ENCODE measurements around the gene CHRDL2.

DNA sequence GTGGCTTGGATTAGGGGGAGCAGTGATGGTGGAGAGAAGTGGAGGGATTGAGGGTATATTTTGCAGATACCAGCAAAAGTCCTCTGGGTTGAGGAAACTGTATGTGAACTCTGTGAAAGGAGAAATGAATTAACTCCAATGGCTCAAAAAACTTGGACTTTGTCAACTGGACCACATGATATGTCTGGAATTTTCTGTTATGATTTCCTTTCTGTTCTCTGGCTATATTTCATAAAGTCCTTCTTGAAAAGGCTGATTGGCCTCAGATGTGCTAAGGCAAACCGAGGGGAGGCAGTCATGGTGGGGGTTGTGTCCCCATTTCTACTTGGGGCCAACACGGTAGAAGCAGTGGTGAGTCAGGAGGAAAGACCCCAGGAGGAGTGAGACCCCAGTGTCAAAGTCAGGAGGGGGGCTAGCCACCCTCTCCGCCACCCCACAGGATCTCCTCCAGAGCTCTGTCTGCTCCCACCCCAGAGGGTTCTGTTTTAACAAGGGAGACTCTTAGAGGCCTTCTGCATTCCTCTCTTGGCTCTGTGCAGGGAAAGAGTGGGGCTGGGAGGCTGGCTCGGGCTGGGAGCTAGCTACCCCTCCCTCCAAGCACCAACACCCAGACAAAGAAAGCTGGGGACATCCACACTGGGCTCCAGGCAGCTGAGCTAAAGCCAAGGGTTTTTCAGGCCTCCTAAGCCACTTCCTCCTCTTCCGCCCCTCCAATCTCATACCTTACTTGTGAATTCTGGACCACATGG lies 13.8 kb downstream of the CHRDL2 start:
- TF ChIP-seq CTCF (conservative IDR thresholded peaks at IDR 0.05; ENCODE audit: low read length) = no peak
- no peak for TF ChIP-seq EZH2phosphoT487 (IDR thresholded peaks at IDR 0.05; ENCODE audit: borderline replicate concordance, low read depth, low read length)
